ENCODE measurements around the gene SAT2. TPM values are rescaled to one million over a fixed set of nuclear protein-coding genes. Genes with fewer than 3 reads are reported as not detected.
A peak's percentile ranks its signal among the peaks of the same experiment; 100 is the strongest.

The SAT2 gene
- total and polyA plus RNA-seq, 2 experiments from 2014 or later = 56.7 to 69.4 TPM

- Histone ChIP-seq H3F3A (replicated peaks; ENCODE audit: low read depth) (peaks cover 26% of the 10 kb centered on the region), H3K27ac (ENCODE audit: low read depth) (no peak overlapping the region), H4K20me1 (replicated peaks; ENCODE audit: insufficient read depth) (no peaks in the 10 kb centered on the region; the same call in 1 of the 2 replicates), H2AFZ (no peak overlapping the region), H3K4me1 (ENCODE audit: insufficient read depth) (peaks cover 14% of the 10 kb centered on the region), H3K4me3 (no peak overlapping the region), H3K36me3 (ENCODE audit: insufficient read depth) (peaks cover 32% of the 10 kb centered on the region), H3K79me2 (replicated peaks; ENCODE audit: insufficient read depth) (no peaks in the 10 kb centered on the region), H3K4me2 (no peak overlapping the region), H3K9me2 (ENCODE audit: insufficient read depth) (no peaks in the 10 kb centered on the region), H3K27me3 (ENCODE audit: insufficient read depth) (no peaks in the 10 kb centered on the region)
- DNase-seq (ENCODE audit: low spot score) (no peak), ATAC-seq (no peak)
- no peak overlapping the region for H3K27ac Mint-ChIP-seq
- peaks cover 65% of the 10 kb centered on the region for H3K36me3 Mint-ChIP-seq (ENCODE audit: low read depth)
- H3K4me1 Mint-ChIP-seq = peaks cover 26% of the 10 kb centered on the region
- H3K4me3 Mint-ChIP-seq = no peak overlapping the region
- no peak for TF ChIP-seq ZNF462 (CRISPR knock-in tag; IDR thresholded peaks at IDR 0.05)
- TF ChIP-seq CREB1 (CRISPR knock-in tag; IDR thresholded peaks at IDR 0.05; ENCODE audit: low read depth) = no peak
- TF ChIP-seq ETS1 (IDR thresholded peaks at IDR 0.05) = no peak
- no peaks in the 10 kb centered on the region for H3K9me3 Mint-ChIP-seq
- peaks cover 15% of the 10 kb centered on the region for H3K27me3 Mint-ChIP-seq (ENCODE audit: insufficient read depth, low read depth, poor library complexity)
Measured at GRCh38 chr17:7593296-7593695, 34.3 kb downstream of the SAT2 start.

- Histone ChIP-seq H3K36me3 (ENCODE audit: insufficient read depth) (peaks cover 32% of the 10 kb centered on the region), H3K27me3 (ENCODE audit: insufficient read depth) (no peaks in the 10 kb centered on the region), H3K9me2 (ENCODE audit: insufficient read depth) (no peaks in the 10 kb centered on the region), H2AFZ (no peak overlapping the region), H4K20me1 (replicated peaks; ENCODE audit: insufficient read depth) (no peaks in the 10 kb centered on the region; the same call in 1 of the 2 replicates), H3K4me3 (no peak overlapping the region), H3K79me2 (replicated peaks; ENCODE audit: insufficient read depth) (no peaks in the 10 kb centered on the region), H3K4me2 (no peak overlapping the region), H3F3A (replicated peaks; ENCODE audit: low read depth) (peaks cover 32% of the 10 kb centered on the region), H3K27ac (ENCODE audit: low read depth) (0 out of 2 replicates have a peak overlapping the region, but pooled peaks have one; percentile 97), H3K4me1 (ENCODE audit: insufficient read depth) (peaks cover 14% of the 10 kb centered on the region)
- TF ChIP-seq CTCF (conservative IDR thresholded peaks at IDR 0.05; ENCODE audit: low read depth in 2 of 2) = no peak
- Mint-ChIP-seq H3K9me3 (no peaks in the 10 kb centered on the region), H3K27ac (no peak overlapping the region), H3K4me3 (no peak overlapping the region), H3K4me1 (peaks cover 29% of the 10 kb centered on the region), H3K36me3 (ENCODE audit: low read depth) (peaks cover 68% of the 10 kb centered on the region), H3K27me3 (ENCODE audit: insufficient read depth, low read depth, poor library complexity) (peaks cover 15% of the 10 kb centered on the region)
- ATAC-seq (no peak), DNase-seq (ENCODE audit: low spot score) (no peak)
Measured at GRCh38 chr17:7592422-7593021, 35.1 kb downstream of the SAT2 start.

All from GM23338 (cell line).